Measurements from ENCODE around the gene ZSWIM2.
A peak's percentile ranks its signal among the peaks of the same experiment; 100 is the strongest.

DNA sequence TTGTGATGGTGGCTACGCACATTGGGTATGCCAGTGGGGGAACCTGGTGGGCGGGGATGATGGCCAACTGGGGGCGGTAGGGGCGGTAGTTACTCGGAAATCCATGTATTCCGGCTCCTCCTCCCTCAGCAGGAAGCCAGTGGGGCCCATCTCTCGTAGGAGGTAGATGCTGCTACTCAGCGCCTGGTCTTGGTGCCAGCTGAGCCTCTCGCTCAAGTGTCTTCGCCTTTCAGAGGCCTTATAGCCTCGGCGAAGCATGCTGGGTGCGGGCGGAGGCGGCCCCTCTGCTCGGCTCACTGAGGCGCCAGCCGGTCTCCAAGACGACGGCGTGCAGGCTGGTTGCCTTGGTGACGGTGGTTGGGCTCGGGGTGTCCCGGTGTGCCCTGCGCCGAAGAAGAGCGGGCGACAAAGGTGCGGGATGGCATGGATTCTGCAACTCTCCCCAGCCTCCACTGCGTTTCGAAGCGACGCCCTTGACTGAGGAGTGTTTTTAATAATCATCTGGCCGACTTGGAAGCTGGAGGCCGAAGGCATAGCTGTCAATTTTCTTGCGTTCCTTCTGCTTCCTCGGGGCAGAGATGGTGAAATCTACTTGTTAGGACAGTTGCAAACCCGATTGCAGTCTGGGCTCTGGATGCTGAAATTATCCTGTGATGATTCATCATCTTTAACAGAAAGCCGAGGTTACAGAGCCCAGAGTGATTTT lies at the start of gene ZSWIM2:
- no peak for TF ChIP-seq ARNT (IDR thresholded peaks at IDR 0.05)
- TF ChIP-seq, protein P1, sequence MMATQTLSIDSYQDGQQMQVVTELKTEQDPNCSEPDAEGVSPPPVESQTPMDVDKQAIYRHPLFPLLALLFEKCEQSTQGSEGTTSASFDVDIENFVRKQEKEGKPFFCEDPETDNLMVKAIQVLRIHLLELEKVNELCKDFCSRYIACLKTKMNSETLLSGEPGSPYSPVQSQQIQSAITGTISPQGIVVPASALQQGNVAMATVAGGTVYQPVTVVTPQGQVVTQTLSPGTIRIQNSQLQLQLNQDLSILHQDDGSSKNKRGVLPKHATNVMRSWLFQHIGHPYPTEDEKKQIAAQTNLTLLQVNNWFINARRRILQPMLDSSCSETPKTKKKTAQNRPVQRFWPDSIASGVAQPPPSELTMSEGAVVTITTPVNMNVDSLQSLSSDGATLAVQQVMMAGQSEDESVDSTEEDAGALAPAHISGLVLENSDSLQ (IDR thresholded peaks at IDR 0.05), result no peak
- no peak for TF ChIP-seq SP1 (IDR thresholded peaks at IDR 0.05)
- no peak for TF ChIP-seq HDGF (IDR thresholded peaks at IDR 0.05; ENCODE audit: borderline replicate concordance)
- no peak for TF ChIP-seq BHLHE40 (IDR thresholded peaks at IDR 0.05; ENCODE audit: borderline replicate concordance)
- no peak for TF ChIP-seq FOXA1 (IDR thresholded peaks at IDR 0.05)
- peak; percentile 86 for TF ChIP-seq L3MBTL2 (conservative IDR thresholded peaks at IDR 0.05)

Measured in HEK293T (cell line).